GM12892 (cell line): Measurements from ENCODE around the gene HELB.

ENCODE experiments used
- POLR2A ChIP-seq: IDR thresholded peaks from 2 replicates; pipeline ENCODE4 v1.6.1; 2011; ENCODE audit warnings: low read depth, low read length, control low read depth
- POLR2AphosphoS5 ChIP-seq: IDR thresholded peaks from 2 replicates; pipeline ENCODE4 v1.6.1; 2011; ENCODE audit warnings: low read depth, low read length, control low read depth
- TAF1 ChIP-seq: IDR thresholded peaks from 2 replicates; pipeline ENCODE4 v1.6.1; 2011; ENCODE audit warnings: low read depth, mild to moderate bottlenecking, control low read depth, low read length, borderline replicate concordance

- no peak for TF ChIP-seq POLR2A
- TF ChIP-seq TAF1: no peak
- no peak for TF ChIP-seq POLR2AphosphoS5
Measured at GRCh38 chr12:66290716-66291200, 11.5 kb upstream of the HELB start.
